ENCODE measurements around the gene CERKL. TPM values are rescaled to one million over a fixed set of nuclear protein-coding genes. Genes with fewer than 3 reads are reported as not detected.

Gene CERKL
- polyA plus RNA-seq, 4 donors: 14.3 to 19.4 (median 16.4) TPM

DNA sequence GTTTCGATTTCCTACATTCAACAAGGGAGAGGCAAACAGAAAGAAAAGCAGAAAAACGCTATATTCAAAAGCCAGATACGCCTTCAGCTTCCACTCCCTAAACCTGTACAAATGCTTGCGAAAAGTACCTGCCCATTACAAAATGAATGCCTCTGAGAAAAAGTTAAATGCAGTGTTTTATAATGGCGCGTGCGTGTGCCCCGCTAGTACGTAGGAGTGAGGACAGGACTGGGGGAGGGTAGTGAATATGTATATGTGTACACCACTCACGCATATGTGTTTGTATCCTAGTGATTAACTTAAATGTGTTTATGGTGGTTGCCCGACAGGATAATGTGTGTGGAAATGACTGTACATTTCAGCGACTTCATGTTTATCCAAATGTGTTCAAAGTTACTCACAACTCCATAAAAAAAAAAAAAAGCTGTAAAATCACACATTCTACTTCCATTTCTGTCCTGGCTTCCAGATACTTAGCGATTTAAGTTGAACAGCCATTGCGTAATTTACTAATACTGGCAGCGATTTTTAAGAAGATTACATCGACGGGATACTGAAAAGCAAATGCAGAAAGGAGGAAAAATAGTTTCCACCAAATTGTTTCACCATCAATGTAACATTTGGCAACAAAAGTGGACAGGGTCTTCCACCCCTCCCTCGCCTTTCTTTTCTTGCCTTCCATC, 22.1 kb upstream of the CERKL start:
- no peak for DNase-seq (ENCODE audit: low read depth in 4 of 4, low spot score in 3 of 4)

- peak; percentile 81 to 87 (median 86) for DNase-seq (ENCODE audit: low read depth in 4 of 4, low spot score in 3 of 4)
Measured at GRCh38 chr2:181677912-181678586, 21.1 kb upstream of the CERKL start.

GRCh38 chr2:181675254-181675653, 18.3 kb upstream of the CERKL start:
- no peak for DNase-seq (ENCODE audit: low read depth in 4 of 4, low spot score in 3 of 4)

DNA sequence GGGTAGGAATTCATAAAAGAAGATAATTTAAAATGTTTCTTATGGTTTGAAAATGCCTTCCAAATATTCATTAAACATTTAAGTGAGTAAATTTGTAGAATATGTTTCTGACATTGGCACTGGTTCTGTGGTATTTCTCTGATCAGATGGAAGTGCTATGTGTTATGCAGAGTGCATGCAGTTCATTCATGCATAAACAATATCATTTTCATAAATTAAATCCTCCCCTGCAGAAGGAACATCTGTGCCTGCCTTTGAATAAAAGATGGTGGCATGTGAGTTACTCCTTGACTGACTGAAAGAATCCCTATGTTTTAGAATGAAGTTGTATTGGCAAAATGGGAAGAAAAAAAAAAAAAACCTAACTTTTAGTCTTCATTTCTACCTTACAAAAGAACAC, 17.6 kb upstream of the CERKL start:
- no peak for DNase-seq (ENCODE audit: low read depth in 4 of 4, low spot score in 3 of 4)

DNA sequence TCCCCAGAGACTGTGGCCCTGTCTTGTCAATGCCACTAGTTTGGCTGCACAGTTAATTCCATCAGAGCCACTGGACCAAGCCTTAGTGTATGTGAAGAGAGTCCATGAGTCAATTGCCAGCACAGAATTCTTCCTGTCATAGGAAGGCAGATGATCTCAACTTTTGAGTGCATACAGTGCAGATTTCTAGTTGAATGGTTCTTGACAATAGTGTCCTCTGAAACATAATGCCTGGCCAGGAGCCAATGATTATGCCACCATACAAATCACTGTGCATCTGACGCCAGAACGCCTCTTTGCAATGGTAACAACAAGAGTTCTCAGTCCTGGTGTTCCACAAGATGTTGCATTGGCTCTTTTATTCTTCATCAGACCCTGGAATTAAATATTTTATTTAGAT, 16.3 kb upstream of the CERKL start:
- no peak for DNase-seq (ENCODE audit: low read depth in 4 of 4, low spot score in 3 of 4)

DNA sequence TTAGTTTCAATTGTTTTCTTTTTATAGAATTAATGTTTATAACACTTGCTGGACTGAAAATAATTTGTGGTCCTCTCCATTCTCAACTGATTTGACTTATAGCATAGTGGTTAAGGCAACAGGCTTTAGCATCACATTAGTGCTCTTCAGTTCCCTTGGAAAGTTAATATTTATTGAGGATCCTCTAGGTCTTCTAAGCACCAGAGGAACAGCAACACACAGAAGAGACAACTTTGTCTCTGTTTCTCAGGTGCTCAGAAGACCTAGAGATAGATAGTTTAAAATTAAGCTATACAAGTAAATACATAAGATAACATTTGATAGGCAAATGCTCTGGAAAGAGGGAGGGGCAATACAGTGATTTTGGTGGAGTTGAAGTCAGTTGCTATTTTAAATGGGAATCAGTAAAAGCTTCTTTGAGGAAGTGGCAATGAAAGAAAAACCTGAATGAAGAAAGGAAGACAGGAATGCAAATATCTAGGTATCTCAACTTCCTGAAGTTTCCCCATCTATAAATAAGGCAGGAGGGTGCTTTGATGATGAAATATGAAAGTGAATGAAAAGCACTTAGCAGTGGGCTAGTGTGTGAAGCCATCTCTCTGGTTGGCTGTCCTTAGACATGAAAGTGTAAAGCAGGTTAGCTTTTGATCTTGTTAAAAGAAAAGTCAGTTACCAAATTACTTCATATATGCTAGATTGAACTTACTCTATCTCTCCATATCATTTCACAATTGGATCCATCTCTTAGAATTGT, 15.5 kb upstream of the CERKL start:
- no peak for DNase-seq (ENCODE audit: low read depth in 4 of 4, low spot score in 3 of 4)

GRCh38 chr2:181670632-181671031, 13.7 kb upstream of the CERKL start:
- no peak for DNase-seq (ENCODE audit: low read depth in 4 of 4, low spot score in 3 of 4)

DNA sequence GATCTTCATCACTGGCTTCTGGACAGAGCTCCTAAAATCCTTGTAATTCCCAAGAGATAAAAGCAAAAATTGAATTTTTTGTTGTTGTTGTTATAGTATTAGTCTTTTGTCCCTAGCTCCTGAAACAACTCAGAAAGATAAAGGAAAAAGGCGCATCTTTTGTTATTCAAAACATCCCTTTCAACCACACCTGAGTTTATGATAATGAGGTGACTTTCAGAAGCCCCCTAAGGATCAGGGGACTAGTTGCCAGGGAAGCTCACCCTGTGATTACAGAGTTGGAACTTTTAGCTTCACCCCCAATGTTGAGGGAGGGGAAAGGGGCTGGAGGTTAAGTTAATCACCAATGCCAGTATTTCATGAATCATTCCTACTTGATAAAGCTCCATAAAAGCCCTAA, 10.3 kb upstream of the CERKL start:
- no peak for DNase-seq (ENCODE audit: low read depth in 4 of 4, low spot score in 3 of 4)

- no peak for DNase-seq (ENCODE audit: low read depth in 4 of 4, low spot score in 3 of 4)
Measured at GRCh38 chr2:181662287-181662686, 5.4 kb upstream of the CERKL start.

- DNase-seq (ENCODE audit: low read depth in 4 of 4, low spot score in 3 of 4): no peak
Measured at GRCh38 chr2:181660181-181660580, 3.3 kb upstream of the CERKL start.

GRCh38 chr2:181658444-181658843, 1.5 kb upstream of the CERKL start:
- no peak for DNase-seq (ENCODE audit: low read depth in 4 of 4, low spot score in 3 of 4)

- no peak for DNase-seq (ENCODE audit: low read depth in 4 of 4, low spot score in 3 of 4)
Measured at GRCh38 chr2:181657379-181657778, 474 bp upstream of the CERKL start.

DNA sequence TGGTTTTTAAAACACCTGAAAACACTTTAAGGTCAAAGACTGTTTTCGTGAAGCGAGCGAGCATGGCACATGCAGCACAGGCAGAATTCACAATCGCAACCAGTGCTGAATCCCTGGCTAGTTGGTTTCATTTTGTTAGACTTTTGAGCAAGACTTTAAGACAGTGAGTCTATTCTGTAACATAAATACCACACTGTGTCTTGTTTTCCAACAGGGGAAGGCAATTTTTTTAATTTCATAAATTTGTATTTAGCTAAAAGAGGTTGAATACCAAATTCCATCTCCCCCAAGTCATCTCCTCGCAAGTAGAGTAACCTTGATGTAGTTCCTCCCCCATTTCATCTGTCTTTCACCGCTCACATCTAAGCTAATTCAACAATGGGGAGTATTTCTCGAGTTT, 1.4 kb downstream of the CERKL start:
- DNase-seq (ENCODE audit: low read depth in 4 of 4, low spot score in 3 of 4): no peak

DNA sequence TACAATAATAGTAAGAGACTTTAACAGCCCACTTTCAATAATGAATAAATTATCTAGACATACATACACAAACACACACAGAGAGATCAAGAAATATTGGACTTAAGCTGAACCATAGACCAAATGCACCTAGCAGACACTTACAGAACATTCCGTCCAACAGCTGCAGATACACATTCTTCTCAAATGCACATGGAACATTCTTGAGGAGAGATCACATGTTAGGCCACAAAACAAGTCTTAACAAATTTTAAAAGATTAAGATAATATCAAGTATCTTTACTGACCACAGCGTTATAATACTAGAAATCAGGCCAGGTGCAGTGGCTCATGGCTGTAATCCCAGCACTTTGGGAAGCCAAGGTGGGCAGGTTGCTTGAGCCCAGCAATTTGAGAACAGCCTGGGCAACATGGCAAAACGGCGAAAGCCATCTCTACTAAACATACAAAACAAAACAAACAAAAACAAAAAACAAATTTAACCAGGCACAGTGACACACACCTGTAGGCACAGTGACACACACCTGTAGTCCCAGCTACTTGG, 7.4 kb downstream of the CERKL start:
- DNase-seq (ENCODE audit: low read depth in 4 of 4, low spot score in 3 of 4): no peak

- no peak for DNase-seq (ENCODE audit: low read depth in 4 of 4, low spot score in 3 of 4)
Measured at GRCh38 chr2:181648478-181649155, 8.3 kb downstream of the CERKL start.

DNA sequence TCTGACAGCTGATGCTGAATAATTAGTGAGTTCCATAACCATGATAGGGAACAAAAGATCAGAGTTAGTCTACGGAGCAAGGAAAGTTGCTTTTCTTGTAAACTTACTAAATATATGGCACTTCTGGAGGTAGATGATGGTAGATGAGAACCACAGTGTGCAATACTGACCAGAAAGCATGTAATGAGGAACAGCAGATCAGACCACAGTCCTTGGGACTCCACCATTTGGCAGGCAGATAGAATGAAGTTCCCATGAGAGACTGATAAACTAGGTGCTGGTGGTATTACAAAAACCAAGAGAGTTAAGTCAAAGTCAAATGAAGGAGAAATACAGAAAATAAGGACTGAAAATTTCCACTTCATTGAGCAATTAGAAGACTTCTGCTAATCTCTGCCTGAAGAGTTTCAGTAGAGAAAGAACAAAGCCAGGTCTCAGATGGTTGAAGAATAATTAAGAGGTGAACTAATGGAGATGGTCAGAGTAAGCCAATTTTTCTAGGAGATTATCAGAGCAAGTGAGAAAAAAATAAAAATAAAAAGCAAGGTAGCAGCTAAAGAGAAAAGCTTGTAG, 10.4 kb downstream of the CERKL start:
- DNase-seq (ENCODE audit: low read depth in 4 of 4, low spot score in 3 of 4): no peak

DNA sequence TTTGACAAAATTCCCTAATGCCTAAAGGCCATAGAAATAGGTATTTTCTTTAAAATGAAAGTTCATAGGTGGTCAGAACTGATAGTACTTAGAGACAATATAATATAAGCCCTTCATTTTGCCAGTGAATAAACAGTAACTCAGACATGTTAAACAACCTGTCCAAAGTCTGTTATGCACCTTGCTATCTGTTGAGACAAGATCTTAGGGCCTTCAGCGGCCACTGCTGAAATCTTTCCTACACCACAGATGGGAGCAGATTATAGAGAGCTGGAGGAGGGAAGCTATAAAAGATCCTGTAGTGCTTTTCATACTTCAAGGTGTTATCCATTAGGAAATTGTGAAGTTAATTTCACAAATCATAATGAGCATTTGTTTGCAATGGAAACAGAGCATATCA, 13.8 kb downstream of the CERKL start:
- no peak for DNase-seq (ENCODE audit: low read depth in 4 of 4, low spot score in 3 of 4)

GRCh38 chr2:181642086-181642485, 14.8 kb downstream of the CERKL start:
- no peak for DNase-seq (ENCODE audit: low read depth in 4 of 4, low spot score in 3 of 4)

DNA sequence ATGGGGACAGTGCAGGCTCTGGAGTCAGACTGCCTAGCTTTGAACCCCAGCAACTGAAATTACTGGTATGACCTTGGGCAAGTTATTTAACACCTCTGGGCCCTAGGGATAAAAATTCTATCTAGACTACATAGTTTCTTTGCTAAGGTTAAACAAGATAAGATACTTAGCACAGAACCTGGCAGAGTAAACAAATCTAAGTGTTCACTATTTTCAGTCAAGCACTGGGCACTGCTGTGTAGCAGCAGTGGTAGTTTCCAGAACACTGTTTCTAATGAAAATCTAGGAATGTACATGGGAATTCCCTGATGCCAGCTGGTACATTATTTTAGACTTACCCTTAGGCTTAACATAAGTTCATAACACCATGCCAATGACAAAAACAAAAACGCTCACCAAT, 17.2 kb downstream of the CERKL start:
- DNase-seq (ENCODE audit: low read depth in 4 of 4, low spot score in 3 of 4): no peak

- no peak for DNase-seq (ENCODE audit: low read depth in 4 of 4, low spot score in 3 of 4)
Measured at GRCh38 chr2:181632733-181633401, 24.0 kb downstream of the CERKL start.

Data from right renal pelvis (tissue), 4 donors.